ENCODE data around the gene STXBP5L.

DNA sequence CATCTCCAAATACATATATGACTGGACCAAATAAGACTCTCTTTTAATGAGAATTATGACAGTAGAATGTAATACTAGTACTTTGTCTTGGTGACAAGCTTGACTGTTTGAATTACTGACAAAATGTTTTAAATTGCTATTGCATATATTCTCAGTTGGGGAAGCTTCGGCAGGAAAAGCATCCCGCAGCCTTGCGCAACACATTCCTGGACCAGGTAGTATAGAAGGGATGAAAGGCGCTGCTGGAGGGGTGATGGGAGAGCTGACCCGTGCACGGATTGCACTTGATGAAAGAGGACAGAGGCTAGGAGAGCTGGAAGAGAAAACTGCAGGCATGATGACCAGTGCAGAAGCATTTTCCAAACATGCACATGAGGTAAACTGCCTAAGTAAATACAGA lies 510.2 kb downstream of the STXBP5L start:
- TF ChIP-seq ARNTL (CRISPR knock-in tag; IDR thresholded peaks at IDR 0.05; ENCODE audit: borderline replicate concordance, low read depth) = no peak
- no peak for TF ChIP-seq GLIS3 (CRISPR knock-in tag; IDR thresholded peaks at IDR 0.05)
- TF ChIP-seq RARB (CRISPR knock-in tag; IDR thresholded peaks at IDR 0.05) = no peak
- TF ChIP-seq, protein P1, sequence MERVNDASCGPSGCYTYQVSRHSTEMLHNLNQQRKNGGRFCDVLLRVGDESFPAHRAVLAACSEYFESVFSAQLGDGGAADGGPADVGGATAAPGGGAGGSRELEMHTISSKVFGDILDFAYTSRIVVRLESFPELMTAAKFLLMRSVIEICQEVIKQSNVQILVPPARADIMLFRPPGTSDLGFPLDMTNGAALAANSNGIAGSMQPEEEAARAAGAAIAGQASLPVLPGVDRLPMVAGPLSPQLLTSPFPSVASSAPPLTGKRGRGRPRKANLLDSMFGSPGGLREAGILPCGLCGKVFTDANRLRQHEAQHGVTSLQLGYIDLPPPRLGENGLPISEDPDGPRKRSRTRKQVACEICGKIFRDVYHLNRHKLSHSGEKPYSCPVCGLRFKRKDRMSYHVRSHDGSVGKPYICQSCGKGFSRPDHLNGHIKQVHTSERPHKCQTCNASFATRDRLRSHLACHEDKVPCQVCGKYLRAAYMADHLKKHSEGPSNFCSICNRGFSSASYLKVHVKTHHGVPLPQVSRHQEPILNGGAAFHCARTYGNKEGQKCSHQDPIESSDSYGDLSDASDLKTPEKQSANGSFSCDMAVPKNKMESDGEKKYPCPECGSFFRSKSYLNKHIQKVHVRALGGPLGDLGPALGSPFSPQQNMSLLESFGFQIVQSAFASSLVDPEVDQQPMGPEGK (CRISPR knock-in tag; IDR thresholded peaks at IDR 0.05; ENCODE audit: borderline replicate concordance) = no peak
- no peak for TF ChIP-seq ZC3H10 (CRISPR knock-in tag; IDR thresholded peaks at IDR 0.05)
- no peak for TF ChIP-seq BACH2 (CRISPR knock-in tag; IDR thresholded peaks at IDR 0.05; ENCODE audit: borderline replicate concordance)
- TF ChIP-seq ZFP3 (CRISPR knock-in tag; IDR thresholded peaks at IDR 0.05) = no peak
- no peak for TF ChIP-seq OSR1 (CRISPR knock-in tag; IDR thresholded peaks at IDR 0.05)
- no peak for TF ChIP-seq ZFP30 (CRISPR knock-in tag; IDR thresholded peaks at IDR 0.05)
- no peak for TF ChIP-seq ESRRG (CRISPR knock-in tag; IDR thresholded peaks at IDR 0.05)
- no peak for TF ChIP-seq TCF4 (CRISPR knock-in tag; IDR thresholded peaks at IDR 0.05; ENCODE audit: borderline replicate concordance)
- TF ChIP-seq, protein P2, sequence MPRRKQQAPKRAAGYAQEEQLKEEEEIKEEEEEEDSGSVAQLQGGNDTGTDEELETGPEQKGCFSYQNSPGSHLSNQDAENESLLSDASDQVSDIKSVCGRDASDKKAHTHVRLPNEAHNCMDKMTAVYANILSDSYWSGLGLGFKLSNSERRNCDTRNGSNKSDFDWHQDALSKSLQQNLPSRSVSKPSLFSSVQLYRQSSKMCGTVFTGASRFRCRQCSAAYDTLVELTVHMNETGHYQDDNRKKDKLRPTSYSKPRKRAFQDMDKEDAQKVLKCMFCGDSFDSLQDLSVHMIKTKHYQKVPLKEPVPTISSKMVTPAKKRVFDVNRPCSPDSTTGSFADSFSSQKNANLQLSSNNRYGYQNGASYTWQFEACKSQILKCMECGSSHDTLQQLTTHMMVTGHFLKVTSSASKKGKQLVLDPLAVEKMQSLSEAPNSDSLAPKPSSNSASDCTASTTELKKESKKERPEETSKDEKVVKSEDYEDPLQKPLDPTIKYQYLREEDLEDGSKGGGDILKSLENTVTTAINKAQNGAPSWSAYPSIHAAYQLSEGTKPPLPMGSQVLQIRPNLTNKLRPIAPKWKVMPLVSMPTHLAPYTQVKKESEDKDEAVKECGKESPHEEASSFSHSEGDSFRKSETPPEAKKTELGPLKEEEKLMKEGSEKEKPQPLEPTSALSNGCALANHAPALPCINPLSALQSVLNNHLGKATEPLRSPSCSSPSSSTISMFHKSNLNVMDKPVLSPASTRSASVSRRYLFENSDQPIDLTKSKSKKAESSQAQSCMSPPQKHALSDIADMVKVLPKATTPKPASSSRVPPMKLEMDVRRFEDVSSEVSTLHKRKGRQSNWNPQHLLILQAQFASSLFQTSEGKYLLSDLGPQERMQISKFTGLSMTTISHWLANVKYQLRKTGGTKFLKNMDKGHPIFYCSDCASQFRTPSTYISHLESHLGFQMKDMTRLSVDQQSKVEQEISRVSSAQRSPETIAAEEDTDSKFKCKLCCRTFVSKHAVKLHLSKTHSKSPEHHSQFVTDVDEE (CRISPR knock-in tag; IDR thresholded peaks at IDR 0.05) = no peak
- TF ChIP-seq, protein P3, sequence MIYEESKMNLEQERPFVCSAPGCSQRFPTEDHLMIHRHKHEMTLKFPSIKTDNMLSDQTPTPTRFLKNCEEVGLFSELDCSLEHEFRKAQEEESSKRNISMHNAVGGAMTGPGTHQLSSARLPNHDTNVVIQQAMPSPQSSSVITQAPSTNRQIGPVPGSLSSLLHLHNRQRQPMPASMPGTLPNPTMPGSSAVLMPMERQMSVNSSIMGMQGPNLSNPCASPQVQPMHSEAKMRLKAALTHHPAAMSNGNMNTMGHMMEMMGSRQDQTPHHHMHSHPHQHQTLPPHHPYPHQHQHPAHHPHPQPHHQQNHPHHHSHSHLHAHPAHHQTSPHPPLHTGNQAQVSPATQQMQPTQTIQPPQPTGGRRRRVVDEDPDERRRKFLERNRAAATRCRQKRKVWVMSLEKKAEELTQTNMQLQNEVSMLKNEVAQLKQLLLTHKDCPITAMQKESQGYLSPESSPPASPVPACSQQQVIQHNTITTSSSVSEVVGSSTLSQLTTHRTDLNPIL (CRISPR knock-in tag; IDR thresholded peaks at IDR 0.05; ENCODE audit: low read depth) = no peak

All from SK-N-SH treated with all-trans-retinoic acid at 6 μM for 48 hours (cell line).